Measurements from ENCODE around the gene AGO3. TPM values are rescaled to one million over a fixed set of nuclear protein-coding genes. Genes with fewer than 3 reads are reported as not detected.

The AGO3 gene
- polyA plus RNA-seq, 1 donor, result 9.9 TPM

DNA sequence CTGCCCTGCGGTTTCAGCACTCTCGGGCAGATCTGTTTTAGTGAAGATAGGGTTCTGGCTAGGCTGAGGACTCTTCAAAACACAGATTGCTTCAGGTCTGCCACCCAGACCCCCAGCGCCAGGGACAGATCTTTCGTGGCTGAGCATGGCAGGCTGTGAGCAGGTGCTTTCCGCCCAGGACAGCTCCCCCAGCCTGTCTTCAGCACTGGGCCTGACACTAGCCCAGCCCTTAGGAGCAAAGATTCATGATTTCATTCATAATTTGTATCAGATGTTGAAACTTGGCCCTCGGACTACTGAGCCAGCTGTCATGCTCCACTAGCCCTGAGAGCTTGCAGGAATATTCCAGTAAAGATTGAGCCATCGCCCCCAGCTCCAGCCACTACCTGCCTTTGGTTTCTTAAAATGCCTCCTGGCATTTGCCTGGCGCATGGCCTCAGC lies 163.7 kb downstream of the AGO3 start:
- Histone ChIP-seq H3K9me3 (ENCODE audit: control insufficient read depth, low read depth, low read length) (peaks cover 4% of the 10 kb centered on the region), H3K27me3 (ENCODE audit: control insufficient read depth, insufficient read depth, low read length) (no peaks in the 10 kb centered on the region), H3K27ac (ENCODE audit: low read length) (no peak overlapping the region), H3K4me3 (ENCODE audit: low read length) (no peak overlapping the region), H3K4me1 (ENCODE audit: control insufficient read depth, insufficient read depth, low read length) (peaks cover 20% of the 10 kb centered on the region), H3K36me3 (ENCODE audit: control insufficient read depth, insufficient read depth, low read length) (peaks cover 57% of the 10 kb centered on the region)
- WGBS (ENCODE audit: insufficient coverage, low lambda C conversion rate), result no CpG with 5 or more reads among the region's 8 CpGs
- DNase-seq, result no peak

DNA sequence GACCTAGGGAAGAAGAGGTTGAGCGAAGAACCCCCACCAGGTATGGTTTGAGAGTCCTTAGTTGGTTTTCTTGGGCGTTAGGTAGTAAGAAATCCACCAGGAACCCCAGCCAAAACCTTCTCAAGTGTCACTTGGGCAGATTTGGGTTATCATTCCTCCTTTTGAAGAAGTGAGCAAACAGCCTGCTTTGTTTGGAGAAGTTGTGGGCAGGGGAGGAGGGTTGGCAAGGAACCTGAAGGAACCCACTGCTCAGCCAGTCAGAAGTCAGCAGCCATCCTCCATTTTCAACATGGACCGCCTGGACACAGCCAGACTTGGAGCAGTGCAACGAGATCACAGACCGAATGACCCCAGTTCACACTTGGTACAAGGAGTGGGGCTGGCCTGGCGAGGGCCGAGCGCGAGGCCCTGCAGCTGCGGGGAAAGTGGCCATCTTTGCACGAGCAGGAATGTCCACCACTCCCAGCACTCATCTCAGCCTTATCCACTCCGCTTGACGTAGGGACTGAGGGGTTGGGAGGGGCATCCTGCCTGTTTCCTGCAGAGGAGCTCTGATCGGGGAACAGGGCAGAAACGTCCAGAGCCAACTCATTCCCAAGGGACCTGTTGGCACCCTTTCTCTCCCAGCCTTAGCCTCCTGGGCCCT lies 165.0 kb downstream of the AGO3 start:
- Histone ChIP-seq H3K4me3 (ENCODE audit: low read length) (no peak overlapping the region), H3K27ac (ENCODE audit: low read length) (no peak overlapping the region), H3K36me3 (ENCODE audit: control insufficient read depth, insufficient read depth, low read length) (peaks cover 56% of the 10 kb centered on the region), H3K4me1 (ENCODE audit: control insufficient read depth, insufficient read depth, low read length) (peaks cover 16% of the 10 kb centered on the region), H3K27me3 (ENCODE audit: control insufficient read depth, insufficient read depth, low read length) (no peaks in the 10 kb centered on the region), H3K9me3 (ENCODE audit: control insufficient read depth, low read depth, low read length) (peaks cover 4% of the 10 kb centered on the region)
- no peak for DNase-seq
- no CpG with 5 or more reads among the region's 15 CpGs for WGBS (ENCODE audit: insufficient coverage, low lambda C conversion rate)

DNA sequence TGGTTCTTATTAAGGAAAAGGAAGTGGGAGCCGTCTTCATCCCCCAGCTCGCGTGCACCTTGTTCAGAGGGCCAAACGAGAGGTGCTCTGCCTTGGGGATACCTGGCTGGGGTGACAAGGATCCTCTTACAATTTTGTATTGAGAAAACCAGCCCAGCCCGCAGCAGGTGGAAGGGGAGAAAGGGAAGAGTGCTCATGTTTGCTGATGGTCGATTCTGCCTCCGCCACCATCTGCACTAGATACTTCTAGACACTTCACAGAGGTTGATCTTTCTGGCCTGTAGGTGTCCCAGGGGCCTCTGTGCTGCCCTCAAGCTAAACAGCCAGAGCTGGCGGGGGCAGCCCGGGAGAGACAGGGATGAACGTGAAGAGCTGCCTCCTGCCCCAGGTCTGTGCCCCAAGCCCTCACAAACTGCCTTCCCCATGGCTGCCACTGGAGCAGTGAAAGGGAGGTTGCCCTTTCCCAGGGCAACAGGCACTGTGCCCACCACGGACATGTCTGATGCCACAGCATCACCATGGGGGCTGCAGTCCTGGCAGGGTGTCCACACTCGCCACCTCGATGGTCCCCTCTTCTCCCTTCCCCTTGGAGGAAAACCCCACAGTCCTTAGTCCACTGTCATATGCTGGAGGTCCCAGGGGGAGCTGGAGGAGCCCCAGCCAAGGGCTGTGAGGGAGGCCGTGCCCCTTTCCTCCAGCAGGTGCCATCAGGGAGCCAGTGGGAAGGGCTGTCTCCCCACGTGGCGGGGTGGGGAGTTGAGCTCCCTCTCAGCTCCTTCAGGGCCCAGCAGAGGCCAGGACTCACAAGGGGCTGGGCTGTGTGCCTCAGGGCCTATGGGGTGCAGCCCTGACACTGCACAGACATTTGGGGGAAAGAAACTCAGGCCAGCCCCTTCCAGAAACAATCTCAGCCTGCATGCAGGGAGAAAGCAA lies 165.9 kb downstream of the AGO3 start:
- H3K27ac ChIP-seq (ENCODE audit: low read length), result no peak overlapping the region
- no peaks in the 10 kb centered on the region for H3K27me3 ChIP-seq (ENCODE audit: control insufficient read depth, insufficient read depth, low read length)
- no peak for DNase-seq
- WGBS (ENCODE audit: insufficient coverage, low lambda C conversion rate), result no CpG with 5 or more reads among the region's 16 CpGs
- H3K4me3 ChIP-seq (ENCODE audit: low read length), result no peak overlapping the region
- H3K36me3 ChIP-seq (ENCODE audit: control insufficient read depth, insufficient read depth, low read length), result peaks cover 47% of the 10 kb centered on the region
- peaks cover 16% of the 10 kb centered on the region for H3K4me1 ChIP-seq (ENCODE audit: control insufficient read depth, insufficient read depth, low read length)
- peaks cover 4% of the 10 kb centered on the region for H3K9me3 ChIP-seq (ENCODE audit: control insufficient read depth, low read depth, low read length)

DNA sequence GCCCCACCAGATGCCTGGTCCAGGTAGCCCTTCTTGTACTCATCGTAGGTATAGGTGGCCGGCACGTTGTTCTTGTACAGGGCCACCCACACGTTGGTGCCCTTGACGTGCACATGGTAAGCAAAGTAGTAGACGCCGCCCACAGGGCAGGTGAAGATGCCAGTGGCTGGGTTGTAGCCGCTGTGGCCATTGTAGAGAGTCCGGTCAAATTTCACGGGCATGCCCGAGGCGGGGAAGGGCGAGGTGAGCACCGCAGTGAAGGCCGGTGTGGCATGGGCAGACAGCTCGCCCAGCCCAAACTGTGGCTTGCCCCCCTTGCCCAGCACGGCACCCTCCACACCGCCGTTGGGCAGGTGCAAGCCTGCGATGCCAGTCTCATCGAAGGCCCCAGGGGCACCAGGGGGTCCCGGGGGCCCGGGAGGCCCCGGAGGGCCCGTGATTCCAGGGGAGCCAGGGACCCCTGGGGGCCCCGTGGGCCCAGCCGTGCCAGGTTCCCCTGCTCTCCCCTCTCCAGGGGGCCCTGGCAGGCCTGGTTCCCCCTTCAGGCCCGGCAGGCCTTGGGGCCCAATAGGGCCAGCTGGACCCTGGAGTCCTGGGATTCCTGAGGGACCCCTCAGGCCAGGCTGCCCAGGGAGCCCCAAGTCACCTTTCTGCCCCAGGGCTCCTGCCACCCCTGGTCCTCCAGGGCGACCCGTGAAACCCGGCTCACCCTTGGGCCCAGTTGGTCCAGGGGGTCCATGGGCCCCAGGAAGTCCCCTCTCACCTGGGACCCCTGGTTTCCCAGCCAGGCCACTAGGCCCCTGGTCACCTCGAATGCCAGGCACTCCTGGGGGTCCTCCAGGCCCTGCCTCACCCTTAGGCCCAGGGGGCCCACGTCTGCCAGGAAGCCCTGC lies 167.0 kb downstream of the AGO3 start:
- no CpG with 5 or more reads among the region's 33 CpGs for WGBS (ENCODE audit: insufficient coverage, low lambda C conversion rate)
- DNase-seq, result no peak

DNA sequence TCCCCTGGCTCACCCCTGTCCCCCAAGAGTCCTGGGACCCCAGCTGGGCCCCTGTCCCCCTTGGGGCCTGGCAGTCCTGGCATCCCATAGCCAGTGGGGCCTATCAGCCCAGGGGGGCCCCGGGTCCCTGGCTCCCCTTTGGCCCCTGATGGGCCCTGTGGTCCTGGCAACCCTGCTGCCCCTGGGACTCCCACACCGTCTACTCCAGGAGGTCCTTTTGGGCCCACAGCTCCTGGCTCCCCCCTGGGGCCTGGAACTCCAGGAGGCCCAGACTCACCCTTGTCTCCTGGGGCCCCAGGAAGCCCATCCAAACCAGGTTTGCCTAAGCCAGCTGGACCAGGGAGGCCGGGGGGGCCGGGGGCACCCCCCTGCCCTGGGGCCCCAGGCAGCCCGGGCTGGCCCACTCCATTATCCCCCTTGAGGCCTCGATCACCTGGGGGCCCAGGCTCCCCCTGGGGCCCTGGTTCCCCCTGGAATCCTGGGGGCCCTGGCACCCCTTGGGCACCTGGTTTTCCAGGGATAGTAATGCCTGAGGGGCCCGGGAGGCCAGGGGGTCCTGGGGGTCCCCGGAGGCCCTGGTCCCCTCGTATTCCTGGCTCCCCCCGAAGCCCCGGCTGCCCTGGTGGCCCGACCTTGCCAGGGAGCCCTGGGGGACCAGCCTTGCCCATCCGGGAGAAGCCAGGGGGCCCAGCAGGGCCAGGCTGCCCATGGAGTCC lies 167.9 kb downstream of the AGO3 start:
- peaks cover 4% of the 10 kb centered on the region for H3K9me3 ChIP-seq (ENCODE audit: control insufficient read depth, low read depth, low read length)
- H3K4me3 ChIP-seq (ENCODE audit: low read length), result no peak overlapping the region
- H3K27ac ChIP-seq (ENCODE audit: low read length), result no peak overlapping the region
- peaks cover 16% of the 10 kb centered on the region for H3K4me1 ChIP-seq (ENCODE audit: control insufficient read depth, insufficient read depth, low read length)
- no CpG with 5 or more reads among the region's 13 CpGs for whole genome bisulfite sequencing (ENCODE audit: insufficient coverage, low lambda C conversion rate)
- H3K36me3 ChIP-seq (ENCODE audit: control insufficient read depth, insufficient read depth, low read length), result peaks cover 26% of the 10 kb centered on the region
- no peaks in the 10 kb centered on the region for H3K27me3 ChIP-seq (ENCODE audit: control insufficient read depth, insufficient read depth, low read length)
- no peak for DNase-seq

More for the DNA sequence above, 167.0 kb downstream of the AGO3 start:
- Histone ChIP-seq H3K4me1 (ENCODE audit: control insufficient read depth, insufficient read depth, low read length) (peaks cover 16% of the 10 kb centered on the region), H3K27ac (ENCODE audit: low read length) (no peak overlapping the region), H3K9me3 (ENCODE audit: control insufficient read depth, low read depth, low read length) (peaks cover 4% of the 10 kb centered on the region), H3K4me3 (ENCODE audit: low read length) (no peak overlapping the region), H3K36me3 (ENCODE audit: control insufficient read depth, insufficient read depth, low read length) (peaks cover 35% of the 10 kb centered on the region), H3K27me3 (ENCODE audit: control insufficient read depth, insufficient read depth, low read length) (no peaks in the 10 kb centered on the region)

DNA sequence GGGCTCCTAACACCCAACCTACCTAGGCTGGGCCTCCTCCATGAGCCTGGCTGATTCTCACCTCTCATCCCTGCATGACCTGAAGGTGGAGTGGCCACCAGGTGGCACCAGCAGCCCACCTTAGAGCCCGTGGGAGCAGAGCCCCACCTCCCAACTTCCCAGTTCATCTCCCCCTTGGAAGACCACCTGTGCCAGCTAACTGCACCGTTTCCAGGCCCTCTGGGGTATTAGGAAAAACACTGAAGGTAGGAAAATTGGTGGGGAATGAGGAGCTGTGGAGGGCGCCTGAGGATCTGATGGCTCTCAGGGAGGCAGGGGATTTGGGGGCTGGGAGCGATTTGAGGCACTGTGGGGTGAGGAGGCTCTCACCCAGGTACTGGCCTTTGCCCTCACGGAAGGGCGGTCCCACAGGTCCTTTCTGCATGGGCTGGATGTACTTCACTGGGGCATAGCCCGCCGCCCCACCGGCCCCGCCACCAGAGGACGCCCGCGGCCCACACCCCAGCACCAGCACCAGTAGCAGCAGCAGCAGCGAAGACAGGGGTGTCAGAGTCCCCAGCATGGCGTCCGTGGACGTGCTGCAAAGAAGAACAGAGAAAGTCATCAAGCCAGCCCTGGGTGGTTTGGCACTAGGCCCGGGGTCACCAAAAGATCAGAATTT lies 168.9 kb downstream of the AGO3 start:
- Histone ChIP-seq H3K9me3 (ENCODE audit: control insufficient read depth, low read depth, low read length) (peaks cover 4% of the 10 kb centered on the region), H3K27ac (ENCODE audit: low read length) (no peak overlapping the region), H3K36me3 (ENCODE audit: control insufficient read depth, insufficient read depth, low read length) (peaks cover 16% of the 10 kb centered on the region), H3K27me3 (ENCODE audit: control insufficient read depth, insufficient read depth, low read length) (no peaks in the 10 kb centered on the region), H3K4me3 (ENCODE audit: low read length) (no peak overlapping the region), H3K4me1 (ENCODE audit: control insufficient read depth, insufficient read depth, low read length) (peaks cover 16% of the 10 kb centered on the region)
- DNase-seq, result peak; percentile 62 to 63
- WGBS (ENCODE audit: insufficient coverage, low lambda C conversion rate), result no CpG with 5 or more reads among the region's 18 CpGs

DNA sequence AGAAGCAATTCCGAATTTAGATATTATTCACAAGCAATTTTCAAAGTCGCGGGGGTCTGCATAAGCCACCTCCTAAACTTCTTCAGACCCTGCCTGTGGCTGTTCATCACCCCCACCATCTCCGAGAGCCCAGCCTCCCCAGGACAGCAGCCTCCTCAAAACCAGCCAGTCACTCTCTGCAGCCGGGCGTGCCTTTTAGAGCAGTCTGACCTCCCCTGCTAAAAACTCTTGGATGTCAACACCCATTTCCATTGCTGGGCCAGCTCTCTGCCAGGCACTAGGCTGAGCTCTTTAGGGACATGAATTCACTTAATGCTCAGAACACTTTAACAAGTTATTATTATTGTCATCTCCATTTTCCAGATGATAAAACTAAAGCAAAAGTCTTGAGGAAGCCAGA lies 169.5 kb downstream of the AGO3 start:
- H3K27me3 ChIP-seq (ENCODE audit: control insufficient read depth, insufficient read depth, low read length), result no peaks in the 10 kb centered on the region
- no peak for DNase-seq
- H3K9me3 ChIP-seq (ENCODE audit: control insufficient read depth, low read depth, low read length), result peaks cover 4% of the 10 kb centered on the region
- no CpG with 5 or more reads among the region's 6 CpGs for whole genome bisulfite sequencing (ENCODE audit: insufficient coverage, low lambda C conversion rate)
- no peak overlapping the region for H3K27ac ChIP-seq (ENCODE audit: low read length)
- peaks cover 16% of the 10 kb centered on the region for H3K4me1 ChIP-seq (ENCODE audit: control insufficient read depth, insufficient read depth, low read length)
- H3K4me3 ChIP-seq (ENCODE audit: low read length), result no peak overlapping the region
- H3K36me3 ChIP-seq (ENCODE audit: control insufficient read depth, insufficient read depth, low read length), result peaks cover 13% of the 10 kb centered on the region

DNA sequence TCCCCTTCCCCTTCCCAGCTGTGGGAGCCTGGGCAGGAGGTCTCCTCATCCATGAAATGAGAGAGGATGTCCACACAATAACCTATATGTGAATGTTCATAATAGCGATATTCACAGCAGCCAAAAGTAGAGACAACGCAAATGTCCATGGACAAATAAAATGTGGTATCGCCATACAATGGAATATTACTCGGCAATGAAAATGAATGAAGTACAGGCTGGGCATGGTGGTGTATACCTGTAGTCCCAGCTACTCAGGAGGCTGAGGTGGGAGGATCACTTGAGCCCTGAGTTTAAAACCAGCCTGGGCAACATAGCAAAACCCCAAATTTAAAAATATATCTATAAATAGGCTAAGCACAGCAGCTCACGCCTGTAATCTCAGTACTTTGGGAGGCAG lies 170.6 kb downstream of the AGO3 start:
- H3K36me3 ChIP-seq (ENCODE audit: control insufficient read depth, insufficient read depth, low read length), result peaks cover 3% of the 10 kb centered on the region
- DNase-seq, result no peak
- no peaks in the 10 kb centered on the region for H3K27me3 ChIP-seq (ENCODE audit: control insufficient read depth, insufficient read depth, low read length)
- H3K9me3 ChIP-seq (ENCODE audit: control insufficient read depth, low read depth, low read length), result peaks cover 4% of the 10 kb centered on the region
- H3K27ac ChIP-seq (ENCODE audit: low read length), result no peak overlapping the region
- peaks cover 16% of the 10 kb centered on the region for H3K4me1 ChIP-seq (ENCODE audit: control insufficient read depth, insufficient read depth, low read length)
- WGBS (ENCODE audit: insufficient coverage, low lambda C conversion rate), result 100% methylated on average over 1 of the region's 5 CpGs
- H3K4me3 ChIP-seq (ENCODE audit: low read length), result no peak overlapping the region

DNA sequence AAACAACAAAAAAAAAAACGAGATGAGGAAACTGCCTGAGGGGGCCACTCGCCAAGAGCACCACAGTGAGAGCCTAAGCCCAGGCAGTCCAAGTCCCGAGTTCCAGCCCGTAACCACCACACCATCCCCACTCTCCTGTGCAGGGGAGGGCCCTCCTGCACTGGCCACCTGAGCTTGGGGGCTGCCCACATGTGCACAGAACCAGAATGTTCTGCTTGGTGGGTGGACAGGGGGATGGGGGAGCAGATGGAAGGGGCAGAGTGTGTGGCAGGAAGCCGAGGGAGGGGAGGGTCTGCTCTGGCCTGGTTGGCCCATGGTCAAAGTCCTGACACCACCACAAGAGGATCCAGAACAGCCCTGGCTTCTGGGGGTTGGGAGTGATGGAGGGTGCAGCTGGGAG lies 175.4 kb downstream of the AGO3 start:
- Histone ChIP-seq H3K36me3 (ENCODE audit: control insufficient read depth, insufficient read depth, low read length) (no peaks in the 10 kb centered on the region), H3K27ac (ENCODE audit: low read length) (no peak overlapping the region), H3K4me3 (ENCODE audit: low read length) (no peak overlapping the region), H3K27me3 (ENCODE audit: control insufficient read depth, insufficient read depth, low read length) (no peaks in the 10 kb centered on the region), H3K9me3 (ENCODE audit: control insufficient read depth, low read depth, low read length) (no peaks in the 10 kb centered on the region), H3K4me1 (ENCODE audit: control insufficient read depth, insufficient read depth, low read length) (no peaks in the 10 kb centered on the region)
- no CpG with 5 or more reads among the region's 5 CpGs for WGBS (ENCODE audit: insufficient coverage, low lambda C conversion rate)
- no peak for DNase-seq

Measured in large intestine (tissue), 3 donors.